Sigmoid colon (tissue), 7 donors: ENCODE data around the gene FAM163B. TPM values are rescaled to one million over a fixed set of nuclear protein-coding genes. Genes with fewer than 3 reads are reported as not detected.

ENCODE experiments used
- DNase-seq: peaks from one replicate; pipeline ENCODE4 v3.0.0-alpha.2; 2019
- H3K27ac ChIP-seq, 4 donors: fragments of 200-600 bp; sonication (generic); one replicate each; pipeline ENCODE4 v1.5.1; 2016 to 2019; ENCODE audit warnings: mild to moderate bottlenecking in 1 of 4
- H3K27me3 ChIP-seq, 3 donors: fragments of 200-600 bp; sonication (generic); one replicate each; pipeline ENCODE4 v1.5.1; 2019; ENCODE audit warnings: mild to moderate bottlenecking in 1 of 3
- H3K36me3 ChIP-seq, 4 donors: fragments of 200-600 bp; sonication (generic); one replicate each; pipeline ENCODE4 v1.5.1; 2016 to 2019
- H3K4me1 ChIP-seq, 4 donors: fragments of 200-600 bp; sonication (generic); one replicate each; pipeline ENCODE4 v1.5.1; 2017 to 2019
- H3K4me3 ChIP-seq, 4 donors: fragments of 200-600 bp; sonication (generic); one replicate each; pipeline ENCODE4 v1.5.1; 2017 to 2019; ENCODE audit warnings: mild to moderate bottlenecking in 2 of 4, moderate library complexity in 1 of 4
- H3K9me3 ChIP-seq, 4 donors: fragments of 200-600 bp in 3 of 4; sonication (generic) in 3 of 4; one replicate each; pipeline versions ENCODE4 v1.5.1 to v1.6.1; 2013 to 2019
- CTCF ChIP-seq, 4 experiments: fragments of 450-650 bp in 3 of 4; fragments of 200-600 bp in 1 of 4; IDR thresholded peaks; one replicate each; pipeline ENCODE4 v1.5.1; 2016 to 2019; ENCODE audit warnings: antibody characterized with exemption in 4 of 4, mild to moderate bottlenecking in 3 of 4, moderate library complexity in 2 of 4
- EP300 ChIP-seq, 4 donors: sonication (generic); formaldehyde crosslinking; IDR thresholded peaks; one replicate each; pipeline ENCODE4 v1.6.1; 2017; ENCODE audit warnings: antibody characterized with exemption in 4 of 4
- POLR2A ChIP-seq, 2 donors: fragments of 450-650 bp; IDR thresholded peaks; one replicate each; pipeline ENCODE4 v1.6.1; 2016; ENCODE audit warnings: antibody characterized with exemption in 2 of 2, mild to moderate bottlenecking in 2 of 2, moderate library complexity in 2 of 2
- POLR2AphosphoS5 ChIP-seq, 4 donors: sonication (generic); formaldehyde crosslinking; IDR thresholded peaks; one replicate each; pipeline ENCODE4 v1.6.1; 2017; ENCODE audit warnings: antibody characterized with exemption in 4 of 4
- WGBS, 2 donors: extraction: QIAGEN DNeasy Blood & Tissue Kit; methylation state at CpG; one replicate each; pipeline ENCODE4 v1.1.7; 2013; 5-methylcytosine and 5-hydroxymethylcytosine counted together
- intact Hi-C: fragments of 100-400 bp; cut with DNase I; formaldehyde crosslinking; loops from one replicate; pipeline ENCODE4 v1.15.1; 2023
- polyA plus RNA-seq, 3 donors: library from polyadenylated mRNA; stranded (reverse); fragments of 200-250 nt; gene quantifications; one replicate each; pipeline ENCODE4 v1.2.3, GENCODE V29; 2013
- total RNA-seq, 4 donors: library from RNA; depleted of rRNA; stranded (reverse); fragments of >200 nt; gene quantifications; one replicate each; pipeline ENCODE4 v1.1.0, GENCODE V29; 2016
- donor health status: healthy with polysubstance abuse.
- donor health status: Bipolar disorder and iron deficiency.
- donor health status: healthy.

FAM163B gene
- total and polyA plus RNA-seq, 7 donors: 0.29 to 2.4 (median 1.2) TPM; not detected in 1

- H3K9me3 ChIP-seq: no peaks in the 10 kb centered on the region
- no peak overlapping the region for H3K4me3 ChIP-seq
- intact Hi-C loops: no loop called here
- WGBS, 2 donors: 58 to 64% methylated on average over 6 of the region's 6 CpGs
- no peak for DNase-seq
- H3K27me3 ChIP-seq: peaks cover 0 to 14% (median 0%) of the 10 kb centered on the region in 3 donors
- H3K4me1 ChIP-seq: no peaks in the 10 kb centered on the region
- no peak overlapping the region for H3K27ac ChIP-seq
- no peaks in the 10 kb centered on the region for H3K36me3 ChIP-seq
- TF ChIP-seq CTCF (IDR thresholded peaks at IDR 0.05) (no peak), POLR2AphosphoS5 (IDR thresholded peaks at IDR 0.05) (no peak), POLR2A (IDR thresholded peaks at IDR 0.05) (no peak), EP300 (IDR thresholded peaks at IDR 0.05) (no peak)
Measured at GRCh38 chr9:133635098-133635497, 25.9 kb upstream of the FAM163B start.

- 36 to 41% methylated on average over 24 of the region's 24 CpGs for WGBS, 2 donors
- no peaks in the 10 kb centered on the region for H3K36me3 ChIP-seq
- H3K4me3 ChIP-seq: no peak overlapping the region
- peaks cover 0 to 14% (median 0%) of the 10 kb centered on the region in 3 donors for H3K27me3 ChIP-seq
- H3K27ac ChIP-seq: no peak overlapping the region
- TF ChIP-seq CTCF (IDR thresholded peaks at IDR 0.05): no peak
- no peak for TF ChIP-seq POLR2AphosphoS5 (IDR thresholded peaks at IDR 0.05)
- TF ChIP-seq POLR2A (IDR thresholded peaks at IDR 0.05): no peak
- no peak for TF ChIP-seq EP300 (IDR thresholded peaks at IDR 0.05)
- no peak for DNase-seq
- H3K4me1 ChIP-seq: no peaks in the 10 kb centered on the region
- intact Hi-C loops: no loop called here
- no peaks in the 10 kb centered on the region for H3K9me3 ChIP-seq
Measured at GRCh38 chr9:133634081-133634691, 25.0 kb upstream of the FAM163B start.

GRCh38 chr9:133633681-133634080 lies 24.5 kb upstream of the FAM163B start:
- H3K36me3 ChIP-seq: no peaks in the 10 kb centered on the region
- WGBS, 2 donors: 54 to 60% methylated on average over 8 of the region's 8 CpGs
- no peaks in the 10 kb centered on the region for H3K4me1 ChIP-seq
- no peak overlapping the region for H3K4me3 ChIP-seq
- H3K27me3 ChIP-seq: peaks cover 0 to 17% (median 0%) of the 10 kb centered on the region in 3 donors
- intact Hi-C loops: no loop called here
- DNase-seq: no peak
- TF ChIP-seq EP300 (IDR thresholded peaks at IDR 0.05) (no peak), POLR2AphosphoS5 (IDR thresholded peaks at IDR 0.05) (no peak), POLR2A (IDR thresholded peaks at IDR 0.05) (no peak), CTCF (IDR thresholded peaks at IDR 0.05) (no peak)
- no peaks in the 10 kb centered on the region for H3K9me3 ChIP-seq
- no peak overlapping the region for H3K27ac ChIP-seq

- TF ChIP-seq POLR2AphosphoS5 (IDR thresholded peaks at IDR 0.05) (no peak), EP300 (IDR thresholded peaks at IDR 0.05) (no peak), POLR2A (IDR thresholded peaks at IDR 0.05) (no peak), CTCF (IDR thresholded peaks at IDR 0.05) (no peak)
- no peak for DNase-seq
- Histone ChIP-seq H3K4me3 (no peak overlapping the region), H3K4me1 (no peaks in the 10 kb centered on the region), H3K36me3 (no peaks in the 10 kb centered on the region), H3K27ac (no peak overlapping the region), H3K27me3 (peaks cover 0 to 17% (median 0%) of the 10 kb centered on the region in 3 donors), H3K9me3 (no peaks in the 10 kb centered on the region)
- intact Hi-C loops: no loop called here
- 67 to 69% methylated on average over 27 of the region's 27 CpGs for WGBS, 2 donors
Measured at GRCh38 chr9:133632806-133633680, 23.9 kb upstream of the FAM163B start.
